CD14-positive monocyte (primary cell): ENCODE data around the gene ZPR1. TPM values are rescaled to one million over a fixed set of nuclear protein-coding genes. Genes with fewer than 3 reads are reported as not detected.

Source experiments
- DNase-seq, 3 donors: peaks; one replicate each; pipeline ENCODE4 v3.0.0-alpha.2; 2011 to 2022
- H2AFZ ChIP-seq: 2 replicates; pipeline ENCODE4 v1.6.0; 2012; ENCODE audit warnings: mild to moderate bottlenecking, low read depth, low read length, inconsistent platforms; ENCODE audit not compliant: insufficient read depth, poor library complexity, severe bottlenecking
- H3K27ac ChIP-seq, 2 donors: 1 replicate in 1 of 2; 2 replicates in 1 of 2; pipeline ENCODE4 v1.5.1; 2012 to 2013; ENCODE audit warnings: low read length in 2 of 2, control low read depth in 1 of 2, inconsistent platforms in 1 of 2, low read depth in 1 of 2, mild to moderate bottlenecking in 1 of 2
- H3K27me3 ChIP-seq, 2 donors: one replicate each; pipeline versions ENCODE4 v1.6.0 to v1.6.1; 2011 to 2013; ENCODE audit warnings: low read length in 2 of 2; ENCODE audit not compliant: control insufficient read depth in 2 of 2, insufficient read depth in 2 of 2
- H3K36me3 ChIP-seq, 2 donors: replicated peaks in 1 of 2; 1 replicate in 1 of 2; 2 replicates in 1 of 2; pipeline versions ENCODE4 v1.5.1 to v1.6.1; 2012 to 2013; ENCODE audit warnings: low read length in 2 of 2, control low read depth in 1 of 2, inconsistent platforms in 1 of 2, mild to moderate bottlenecking in 1 of 2; ENCODE audit not compliant: insufficient read depth in 2 of 2, control insufficient read depth in 1 of 2
- H3K4me1 ChIP-seq, 2 donors: 1 replicate in 1 of 2; 2 replicates in 1 of 2; pipeline versions ENCODE4 v1.5.1 to v1.6.1; 2012 to 2013; ENCODE audit warnings: low read length in 2 of 2, control low read depth in 1 of 2, inconsistent platforms in 1 of 2, mild to moderate bottlenecking in 1 of 2, moderate library complexity in 1 of 2; ENCODE audit not compliant: insufficient read depth in 2 of 2, control insufficient read depth in 1 of 2
- H3K4me2 ChIP-seq: replicated peaks from 2 replicates; pipeline ENCODE3; 2012; ENCODE audit warnings: low read length, moderate library complexity, mild to moderate bottlenecking; ENCODE audit not compliant: poor library complexity, severe bottlenecking; ENCODE audit errors: extremely low read depth
- H3K4me3 ChIP-seq, 3 experiments: fragments of 200-600 bp in 1 of 3; sonication (generic) in 1 of 3; replicated peaks in 1 of 3; 1 replicate in 2 of 3; 2 replicates in 1 of 3; pipeline ENCODE4 v1.5.1; 2011 to 2013; ENCODE audit warnings: low read length in 3 of 3, mild to moderate bottlenecking in 3 of 3, control low read depth in 2 of 3, low read depth in 2 of 3, inconsistent platforms in 1 of 3, moderate library complexity in 1 of 3
- H3K79me2 ChIP-seq: 2 replicates; pipeline ENCODE4 v1.6.0; 2012; ENCODE audit warnings: mild to moderate bottlenecking, control low read depth, inconsistent platforms, low read length, moderate library complexity; ENCODE audit not compliant: insufficient read depth
- H3K9ac ChIP-seq: 2 replicates; pipeline ENCODE4 v1.6.0; 2017; ENCODE audit warnings: low read length, mild to moderate bottlenecking; ENCODE audit not compliant: insufficient read depth, poor library complexity, severe bottlenecking
- H3K9me3 ChIP-seq, 2 donors: replicated peaks in 1 of 2; 1 replicate in 1 of 2; 2 replicates in 1 of 2; pipeline versions ENCODE4 v1.5.1 to v1.6.1; 2012 to 2013; ENCODE audit warnings: low read length in 2 of 2, control low read depth in 1 of 2; ENCODE audit not compliant: control insufficient read depth in 1 of 2, insufficient read depth in 1 of 2
- H4K20me1 ChIP-seq: 2 replicates; pipeline ENCODE4 v1.6.0; 2012; ENCODE audit warnings: mild to moderate bottlenecking, low read length, control low read depth, moderate library complexity; ENCODE audit not compliant: insufficient read depth
- H3K27ac Mint-ChIP-seq, 7 donors: one replicate each; pipeline ENCODE4 v1.8.0; 2020; ENCODE audit warnings: mild to moderate bottlenecking in 7 of 7, mixed read lengths in 7 of 7, moderate library complexity in 6 of 7, inconsistent platforms in 2 of 7
- H3K27me3 Mint-ChIP-seq, 3 donors: one replicate each; pipeline ENCODE4 v1.8.0; 2021 to 2022; ENCODE audit warnings: low read depth in 3 of 3, mild to moderate bottlenecking in 3 of 3, mixed read lengths in 3 of 3, moderate library complexity in 3 of 3, inconsistent platforms in 1 of 3
- H3K36me3 Mint-ChIP-seq, 2 donors: one replicate each; pipeline ENCODE4 v1.8.0; 2020; ENCODE audit warnings: mixed read lengths in 2 of 2, inconsistent platforms in 1 of 2, mild to moderate bottlenecking in 1 of 2
- H3K4me1 Mint-ChIP-seq: one replicate; pipeline ENCODE4 v1.8.0; 2020; ENCODE audit warnings: mild to moderate bottlenecking, mixed read lengths
- H3K4me3 Mint-ChIP-seq, 2 donors: one replicate each; pipeline ENCODE4 v1.8.0; 2020; ENCODE audit warnings: mild to moderate bottlenecking in 2 of 2, mixed read lengths in 2 of 2, moderate library complexity in 1 of 2
- H3K9me3 Mint-ChIP-seq, 7 donors: one replicate each; pipeline ENCODE4 v1.8.0; 2020 to 2022; ENCODE audit warnings: mixed read lengths in 7 of 7, mild to moderate bottlenecking in 6 of 7, moderate library complexity in 6 of 7, inconsistent platforms in 2 of 7
- WGBS: methylation state at CpG from one replicate; pipeline ENCODE4 v1.1.5; 2013; ENCODE audit warnings: missing lambda C conversion rate; ENCODE audit not compliant: insufficient coverage; 5-methylcytosine and 5-hydroxymethylcytosine counted together
- intact Hi-C, 2 donors: fragments of 100-400 bp; cut with micrococcal nuclease; formaldehyde crosslinking; loops; one replicate each; pipeline versions ENCODE4 v1.15.0 to v1.15.1; 2023
- polyA plus RNA-seq, 3 donors: library from polyadenylated mRNA; depleted of rRNA in 1 of 3; unstranded in 2 of 3; stranded (reverse) in 1 of 3; fragments of 300-500 nt in 2 of 3; fragments of >200 nt in 1 of 3; fragmentation: Illumina TruSeq in 2 of 3; gene quantifications; 1 replicate in 2 of 3; 2 replicates in 1 of 3; pipeline ENCODE4 v1.2.3, GENCODE V29; 2012 to 2021
- TF ChIP-seq, protein P1 (sequence below): fragments of 200-600 bp; IDR thresholded peaks from one replicate; pipeline ENCODE4 v1.8.0; 2022; ENCODE audit warnings: antibody characterized with exemption, mild to moderate bottlenecking

ZPR1 gene
- polyA plus RNA-seq, 3 donors: 24.4 to 35.5 (median 35.2) TPM

DNA sequence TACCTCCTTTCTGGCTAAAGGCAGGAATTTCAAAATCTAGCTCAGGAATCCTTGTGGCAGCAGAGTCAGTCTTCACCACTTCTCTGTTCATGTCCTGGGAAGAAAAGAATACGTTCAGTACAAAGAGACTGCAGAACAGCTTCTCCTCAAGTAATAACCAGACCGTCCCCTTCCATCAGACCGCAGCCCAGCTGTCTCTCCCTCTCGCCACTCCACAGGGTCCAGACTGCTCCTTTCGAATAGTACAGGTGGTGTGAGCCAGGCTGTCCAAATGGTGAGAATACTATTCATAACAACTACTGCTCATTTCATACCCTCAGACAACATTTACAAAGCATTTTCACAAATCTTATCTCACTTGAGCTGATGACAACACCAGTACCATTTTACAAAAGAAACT, 857 bp downstream of the ZPR1 start:
- H3K4me1 Mint-ChIP-seq: peaks cover 29% of the 10 kb centered on the region
- H3K36me3 ChIP-seq: peaks cover 47 to 48% of the 10 kb centered on the region in 2 donors

DNA sequence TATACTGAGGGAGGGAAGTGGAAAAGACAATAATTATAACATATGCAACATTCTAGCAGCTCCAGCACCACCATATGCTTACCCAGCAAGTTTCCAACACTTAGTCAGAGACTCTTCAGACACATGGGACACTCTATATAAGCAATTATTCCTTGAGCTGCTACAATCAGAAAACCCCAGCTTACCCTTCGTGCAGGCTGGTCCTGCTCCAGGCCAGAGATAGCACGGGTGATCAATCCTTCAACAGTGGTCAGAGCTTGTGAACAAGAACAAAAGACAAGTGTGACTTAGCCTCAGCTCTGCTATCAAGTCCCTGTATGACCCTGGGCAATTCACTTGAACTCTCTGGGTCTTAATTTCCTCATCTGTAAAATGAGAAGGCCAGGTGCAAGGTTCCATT, 1.5 kb downstream of the ZPR1 start:
- Mint-ChIP-seq H3K9me3 (peaks cover 0 to 2% (median 0%) of the 10 kb centered on the region in 7 donors), H3K27me3 (peaks cover 4 to 9% (median 6%) of the 10 kb centered on the region in 3 donors), H3K27ac (no peak overlapping the region), H3K4me3 (no peak overlapping the region), H3K4me1 (peaks cover 25% of the 10 kb centered on the region), H3K36me3 (peaks cover 52 to 59% of the 10 kb centered on the region in 2 donors)
- Histone ChIP-seq H4K20me1 (peaks cover 4% of the 10 kb centered on the region), H3K4me2 (no peak overlapping the region), H3K9me3 (no peaks in the 10 kb centered on the region), H3K36me3 (peaks cover 51 to 55% of the 10 kb centered on the region in 2 donors), H3K27me3 (no peaks in the 10 kb centered on the region), H3K9ac (no peak overlapping the region), H2AFZ (no peak overlapping the region), H3K27ac (no peak overlapping the region), H3K4me1 (peaks cover 18 to 22% of the 10 kb centered on the region in 2 donors), H3K4me3 (no peak overlapping the region), H3K79me2 (peaks cover 34% of the 10 kb centered on the region)
- no peak for DNase-seq
- WGBS: 95% methylated on average over 2 of the region's 2 CpGs
- intact Hi-C loops: loop anchor here (5.0 to 10.0 kb wide), 2 partner anchors 446 to 538 kb away; partner anchors contain the start of genes CEP164 (in 1 of the 2), PCSK7 (in 1 of the 2) and RNF214 (in 1 of the 2)
- TF ChIP-seq, protein P1, sequence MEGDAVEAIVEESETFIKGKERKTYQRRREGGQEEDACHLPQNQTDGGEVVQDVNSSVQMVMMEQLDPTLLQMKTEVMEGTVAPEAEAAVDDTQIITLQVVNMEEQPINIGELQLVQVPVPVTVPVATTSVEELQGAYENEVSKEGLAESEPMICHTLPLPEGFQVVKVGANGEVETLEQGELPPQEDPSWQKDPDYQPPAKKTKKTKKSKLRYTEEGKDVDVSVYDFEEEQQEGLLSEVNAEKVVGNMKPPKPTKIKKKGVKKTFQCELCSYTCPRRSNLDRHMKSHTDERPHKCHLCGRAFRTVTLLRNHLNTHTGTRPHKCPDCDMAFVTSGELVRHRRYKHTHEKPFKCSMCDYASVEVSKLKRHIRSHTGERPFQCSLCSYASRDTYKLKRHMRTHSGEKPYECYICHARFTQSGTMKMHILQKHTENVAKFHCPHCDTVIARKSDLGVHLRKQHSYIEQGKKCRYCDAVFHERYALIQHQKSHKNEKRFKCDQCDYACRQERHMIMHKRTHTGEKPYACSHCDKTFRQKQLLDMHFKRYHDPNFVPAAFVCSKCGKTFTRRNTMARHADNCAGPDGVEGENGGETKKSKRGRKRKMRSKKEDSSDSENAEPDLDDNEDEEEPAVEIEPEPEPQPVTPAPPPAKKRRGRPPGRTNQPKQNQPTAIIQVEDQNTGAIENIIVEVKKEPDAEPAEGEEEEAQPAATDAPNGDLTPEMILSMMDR: no peak

More for the DNA sequence above, 857 bp downstream of the ZPR1 start:
- peak overlapping the region; percentile 94 for H3K9ac ChIP-seq
- H3K9me3 Mint-ChIP-seq: peaks cover 0 to 2% (median 0%) of the 10 kb centered on the region in 7 donors
- WGBS: 69% methylated on average over 3 of the region's 5 CpGs
- peak overlapping the region; percentile 94 to 95 for H3K4me3 Mint-ChIP-seq
- H3K4me1 ChIP-seq: peaks cover 22 to 26% of the 10 kb centered on the region in 2 donors
- H3K27ac ChIP-seq: peak overlapping the region in 1 of 2 donors; percentile 94
- H2AFZ ChIP-seq: peak overlapping the region; percentile 98
- intact Hi-C loops: loop anchor here (5.0 to 10.0 kb wide), 2 partner anchors 445 to 538 kb away; partner anchors contain the start of genes CEP164 (in 1 of the 2), PCSK7 (in 1 of the 2) and RNF214 (in 1 of the 2)
- H3K4me3 ChIP-seq: peak overlapping the region; percentile 85 to 92 (median 90)
- peaks cover 47 to 53% of the 10 kb centered on the region in 2 donors for H3K36me3 Mint-ChIP-seq
- no peaks in the 10 kb centered on the region for H3K27me3 ChIP-seq
- peak overlapping the region; percentile 86 for H3K4me2 ChIP-seq
- peaks cover 4% of the 10 kb centered on the region for H4K20me1 ChIP-seq
- DNase-seq: no peak
- TF ChIP-seq, protein P1: no peak
- H3K27me3 Mint-ChIP-seq: peaks cover 6 to 14% (median 7%) of the 10 kb centered on the region in 3 donors
- peak overlapping the region; percentile 29 to 93 (median 79) for H3K27ac Mint-ChIP-seq
- no peaks in the 10 kb centered on the region for H3K9me3 ChIP-seq
- peaks cover 34% of the 10 kb centered on the region for H3K79me2 ChIP-seq
